Activated CD8-positive, alpha-beta memory T cell treated with anti-CD3 and anti-CD28 coated beads, Interleukin-2, amount 10 ng/mL, durations not matched to agents 7 days and 5 days (primary cell): ENCODE data around the gene PUS1. TPM values are rescaled to one million over a fixed set of nuclear protein-coding genes. Genes with fewer than 3 reads are reported as not detected.
A peak's percentile ranks its signal among the peaks of the same experiment; 100 is the strongest.
"Not testable (repeated sequence)": the region's sequence is repeated elsewhere in the genome, so short reads cannot be mapped to it uniquely, and the experiment has no call there.

Experiments used
- ATAC-seq: fragments of 150-1000 bp; cut with Tn5 transposase; one replicate; pipeline ENCODE4 v1.10.0; 2021; ENCODE audit warnings: moderate library complexity
- CTCF ChIA-PET: fragments of 350-600 bp; sonication (Branson Sonifier 250); formaldehyde crosslinking; loops from one replicate; lab custom pipeline; 2021; ENCODE audit warnings: antibody characterized with exemption; lab: Charles Lee
- DNase-seq: peaks from one replicate; pipeline ENCODE4 v3.0.0-alpha.2; 2020
- H3K27ac Mint-ChIP-seq: one replicate; pipeline ENCODE4 v1.8.0; 2021; ENCODE audit warnings: mild to moderate bottlenecking, mixed read lengths
- H3K27me3 Mint-ChIP-seq: one replicate; pipeline ENCODE4 v1.8.0; 2021; ENCODE audit warnings: mixed read lengths
- H3K36me3 Mint-ChIP-seq: one replicate; pipeline ENCODE4 v1.8.0; 2021; ENCODE audit warnings: mild to moderate bottlenecking, mixed read lengths
- H3K4me1 Mint-ChIP-seq: one replicate; pipeline ENCODE4 v1.8.0; 2021; ENCODE audit warnings: mixed read lengths
- H3K4me3 Mint-ChIP-seq: one replicate; pipeline ENCODE4 v1.8.0; 2021; ENCODE audit warnings: mild to moderate bottlenecking, moderate library complexity, mixed read lengths
- H3K9me3 Mint-ChIP-seq: one replicate; pipeline ENCODE4 v1.8.0; 2022; ENCODE audit warnings: low read depth, mixed read lengths
- total RNA-seq, 2 experiments: library from RNA; stranded (reverse); gene quantifications; one replicate each; pipeline ENCODE4 v1.2.3, GENCODE V29; 2021

Gene PUS1
- 10 to 100 TPM; 64.2 to 69.3 TPM for total RNA-seq

DNA sequence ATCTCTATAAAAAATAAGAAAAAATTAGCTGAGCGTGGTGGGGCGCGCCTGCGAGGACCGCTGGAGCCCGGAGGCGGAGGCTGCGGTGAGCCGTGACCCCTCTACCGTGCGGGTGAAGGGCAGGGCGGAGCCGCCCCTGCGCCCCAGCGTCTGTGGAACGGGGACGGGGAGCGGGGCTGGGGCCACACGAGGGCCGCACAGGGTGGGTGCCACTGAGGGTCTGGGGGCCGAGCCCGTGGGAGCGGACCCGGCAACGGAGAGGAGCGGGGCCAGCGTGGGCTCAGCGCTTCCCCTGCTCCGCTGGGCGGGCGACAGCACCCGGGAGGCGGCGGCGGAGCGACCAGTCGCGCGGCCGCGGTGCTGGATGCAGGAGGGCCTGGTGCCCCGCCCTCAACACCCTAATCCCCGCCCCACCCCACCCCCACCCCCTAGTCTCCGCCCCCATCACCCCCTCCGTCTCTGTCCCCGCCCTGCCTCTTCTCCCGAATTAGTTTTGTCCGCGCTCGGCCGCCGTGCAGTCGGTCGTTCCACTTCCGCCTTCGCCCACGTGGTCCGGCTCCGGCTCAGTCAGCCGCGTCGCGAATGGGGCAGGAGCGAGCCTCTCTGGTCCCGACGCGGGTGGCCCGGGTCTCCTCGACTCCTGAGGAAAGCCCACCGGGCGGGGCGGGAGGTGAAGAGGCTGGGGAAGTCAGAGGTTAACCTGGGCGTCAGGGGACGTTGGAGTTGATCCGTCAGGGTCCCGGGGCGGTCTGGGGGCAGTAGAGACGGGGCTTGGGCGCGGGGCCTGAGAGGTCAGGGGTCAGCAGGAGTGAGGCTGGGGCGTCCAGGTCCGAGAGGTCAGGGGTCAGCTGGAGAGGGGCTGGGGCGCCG is at the start of gene PUS1:
TSS of gene PUS1 (plus strand) at position 566 of the 870 bp plus-strand sequence. CDS start 447 bp downstream, outside the sequence.
- Mint-ChIP-seq H3K9me3 (no peaks in the 10 kb centered on the region), H3K27me3 (no peaks in the 10 kb centered on the region), H3K27ac (peak within 1 kb of the TSS; percentile 92), H3K4me3 (peak within 1 kb of the TSS; percentile 83), H3K36me3 (peaks cover 21% of the 10 kb centered on the region), H3K4me1 (peaks cover 28% of the 10 kb centered on the region)
- CTCF ChIA-PET = interaction anchor here (1.2 to 1.4 kb wide), 2 partner anchors 20 to 93 kb away, joined by 3 to 7 read pairs; partner anchors contain the start of gene EP400
- peak; percentile 84 for ATAC-seq
- DNase-seq = peak; percentile 96

DNA sequence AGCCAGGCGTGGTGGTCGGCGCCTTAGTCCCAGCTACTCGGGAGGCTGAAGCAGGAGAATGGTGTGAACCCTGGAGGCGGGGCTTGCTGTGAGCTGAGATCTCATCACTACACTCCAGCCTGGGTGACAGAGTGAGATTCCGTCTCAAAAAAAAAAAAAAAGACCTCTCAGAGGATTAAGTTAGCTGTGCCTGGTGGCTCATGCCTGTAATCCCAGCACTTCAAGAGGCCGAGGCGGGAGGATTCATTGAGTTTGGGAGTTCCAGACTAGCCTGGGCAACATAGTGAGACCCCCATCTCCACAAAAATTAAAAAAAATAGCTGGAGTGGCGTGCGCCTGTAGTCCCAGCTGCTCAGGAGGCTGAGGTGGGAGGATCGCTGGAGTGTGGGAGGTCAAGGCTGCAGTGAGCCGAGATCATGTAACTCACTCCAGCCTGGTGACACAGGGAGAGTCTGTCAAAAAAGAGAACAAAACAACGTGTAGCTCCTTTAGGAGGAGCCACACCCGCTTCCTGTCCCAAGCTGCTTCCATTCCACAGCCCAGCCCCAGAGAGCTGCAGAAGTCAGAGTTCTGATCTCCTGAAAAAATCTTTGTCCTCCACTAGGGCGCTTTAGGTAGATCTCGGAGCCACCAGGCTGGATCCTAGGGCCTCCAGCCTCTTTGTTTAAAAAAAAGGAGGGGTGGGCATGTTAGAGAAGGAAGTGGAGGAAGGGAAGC is 46.1 kb upstream of the PUS1 start:
- peaks cover 10% of the 10 kb centered on the region for H3K27me3 Mint-ChIP-seq
- ATAC-seq (no peak), DNase-seq (no peak)
- H3K36me3 Mint-ChIP-seq = no peaks in the 10 kb centered on the region
- no peaks in the 10 kb centered on the region for H3K4me1 Mint-ChIP-seq
- H3K9me3 Mint-ChIP-seq = peaks cover 5% of the 10 kb centered on the region
- H3K4me3 Mint-ChIP-seq = no peak overlapping the region
- H3K27ac Mint-ChIP-seq = no peak overlapping the region
- CTCF ChIA-PET = no interaction called here

DNA sequence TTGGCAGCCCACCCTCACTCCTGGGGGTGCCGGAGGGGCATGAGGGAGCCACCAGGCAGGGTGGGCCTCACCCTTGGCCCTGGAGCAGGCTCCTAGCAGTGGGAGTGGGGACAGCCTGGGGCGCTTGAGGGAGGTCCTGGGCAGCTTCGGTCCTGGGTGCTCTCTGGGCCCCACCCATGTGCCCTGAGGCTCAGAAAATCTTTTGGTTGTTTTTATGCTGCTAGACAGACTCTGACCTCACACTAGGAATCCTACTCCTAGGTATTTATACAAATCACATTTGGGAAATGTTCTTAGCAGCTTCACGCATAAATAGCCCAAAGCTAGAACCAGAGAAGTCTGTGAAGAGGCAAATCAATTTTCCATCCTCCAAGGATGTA is 45.6 kb upstream of the PUS1 start:
- Mint-ChIP-seq H3K36me3 (no peaks in the 10 kb centered on the region), H3K9me3 (peaks cover 5% of the 10 kb centered on the region), H3K4me1 (no peaks in the 10 kb centered on the region), H3K27me3 (peaks cover 8% of the 10 kb centered on the region), H3K27ac (no peak overlapping the region), H3K4me3 (no peak overlapping the region)
- CTCF ChIA-PET = no interaction called here
- no peak for ATAC-seq
- DNase-seq = no peak

DNA sequence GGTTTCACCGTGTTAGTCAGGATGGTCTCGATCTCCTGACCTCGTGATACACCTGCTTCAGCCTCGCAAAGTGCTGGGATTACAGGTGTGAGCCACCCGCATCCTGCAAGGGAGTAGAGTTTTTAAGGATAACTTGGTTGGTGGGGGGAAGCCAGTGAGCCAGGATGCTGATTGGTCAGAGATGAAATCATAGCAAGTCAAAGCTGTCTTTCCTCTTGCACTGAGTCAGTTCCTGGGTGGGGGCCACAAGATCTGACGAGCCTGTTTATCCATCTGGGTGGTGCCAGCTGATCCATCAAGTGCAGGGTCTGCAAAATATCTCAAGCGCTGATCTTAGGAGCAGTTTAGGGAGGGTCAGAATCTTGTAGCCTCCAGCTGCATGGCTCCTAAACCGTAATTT is 44.0 kb upstream of the PUS1 start:
- DNase-seq, H3K4me3 Mint-ChIP-seq, H3K36me3 Mint-ChIP-seq, CTCF ChIA-PET, H3K4me1 Mint-ChIP-seq, H3K27ac Mint-ChIP-seq, ATAC-seq, H3K9me3 Mint-ChIP-seq: not testable (repeated sequence)
- H3K27me3 Mint-ChIP-seq = peaks cover 13% of the 10 kb centered on the region

DNA sequence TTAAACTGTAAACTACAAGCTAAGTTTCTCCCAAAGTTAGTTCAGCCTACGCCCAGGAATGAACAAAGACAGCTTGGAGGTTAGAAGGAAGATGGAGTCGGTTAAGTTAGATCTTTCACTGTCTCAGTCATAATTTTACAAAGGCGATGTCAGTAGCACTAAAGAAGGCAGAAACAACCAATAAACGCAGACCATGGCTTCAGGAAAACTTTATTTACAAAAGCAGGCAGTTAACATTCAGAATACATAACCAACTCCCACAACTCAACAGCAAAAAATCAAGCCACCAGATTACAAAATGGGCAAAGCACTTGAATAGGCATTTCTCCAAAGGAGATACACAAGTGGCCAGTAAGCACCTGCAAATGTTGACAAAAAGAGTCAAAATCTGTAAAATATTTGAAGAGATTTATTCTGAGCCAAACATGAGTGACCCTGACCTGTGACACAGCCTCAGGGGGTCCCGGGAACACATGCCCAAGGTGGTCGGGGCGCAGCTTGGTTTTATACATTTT is 43.5 kb upstream of the PUS1 start:
- Mint-ChIP-seq H3K27me3 (peaks cover 13% of the 10 kb centered on the region), H3K9me3 (peaks cover 5% of the 10 kb centered on the region)
- CTCF ChIA-PET = no interaction called here

GRCh38 chr12:131891722-131892121 is 37.4 kb upstream of the PUS1 start:
- H3K4me3 Mint-ChIP-seq, H3K9me3 Mint-ChIP-seq, H3K27ac Mint-ChIP-seq, H3K4me1 Mint-ChIP-seq, CTCF ChIA-PET, ATAC-seq, H3K36me3 Mint-ChIP-seq, DNase-seq: not testable (repeated sequence)
- H3K27me3 Mint-ChIP-seq = peaks cover 13% of the 10 kb centered on the region

More for the DNA sequence above, 43.5 kb upstream of the PUS1 start:
- Mint-ChIP-seq H3K4me1 (no peaks in the 10 kb centered on the region), H3K27ac (no peak overlapping the region), H3K36me3 (no peaks in the 10 kb centered on the region), H3K4me3 (no peak overlapping the region)
- ATAC-seq (no peak), DNase-seq (no peak)

DNA sequence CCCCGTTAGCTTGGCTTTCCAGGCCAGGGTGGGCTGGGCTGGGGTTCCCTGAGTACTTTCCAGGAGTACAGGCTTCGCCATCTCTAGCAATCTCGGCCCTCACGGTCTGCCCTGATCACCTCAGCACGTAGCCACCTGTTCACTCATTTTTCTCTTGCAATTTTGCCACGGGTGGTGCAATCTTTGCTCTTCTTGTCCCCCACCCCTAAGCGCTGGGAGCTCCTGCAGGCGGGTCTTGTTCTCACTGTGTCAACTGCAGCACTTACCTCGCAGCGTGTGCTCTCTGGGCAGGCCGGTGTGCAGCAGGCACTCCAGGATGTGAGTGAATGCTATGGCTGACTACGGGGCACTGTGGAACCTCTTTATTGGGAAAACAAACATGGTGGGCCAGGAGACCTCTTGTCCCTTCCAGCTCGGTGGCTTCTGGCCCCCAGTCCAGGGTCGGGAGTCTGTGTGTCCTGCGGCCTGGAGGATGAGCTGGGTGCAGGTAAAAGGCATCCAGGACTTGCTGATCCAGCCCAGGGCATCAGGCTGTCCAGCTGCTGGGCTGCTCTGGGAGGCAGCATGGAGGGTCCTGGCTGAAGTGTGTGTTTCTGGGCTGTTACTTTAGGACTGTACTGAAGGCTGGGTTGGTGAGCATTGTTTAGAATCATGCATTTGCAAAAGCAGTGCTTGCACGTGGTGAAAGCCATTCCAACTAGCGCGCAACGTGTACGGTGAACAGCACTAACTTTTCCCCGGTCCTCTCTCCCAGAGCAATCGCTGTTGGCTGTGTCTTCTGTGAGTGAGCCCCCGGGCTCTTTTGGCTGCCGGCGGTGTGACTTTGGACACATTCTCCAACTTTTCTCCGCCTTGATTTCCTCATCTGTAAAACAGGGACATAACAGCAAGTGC is 36.1 kb upstream of the PUS1 start:
- Mint-ChIP-seq H3K9me3 (no peaks in the 10 kb centered on the region), H3K4me3 (peak overlapping the region; percentile 32), H3K36me3 (no peaks in the 10 kb centered on the region), H3K27ac (no peak overlapping the region), H3K4me1 (peaks cover 12% of the 10 kb centered on the region), H3K27me3 (peaks cover 13% of the 10 kb centered on the region)
- no peak for DNase-seq
- ATAC-seq = no peak
- CTCF ChIA-PET = no interaction called here

- Mint-ChIP-seq H3K9me3 (no peaks in the 10 kb centered on the region), H3K27me3 (peaks cover 9% of the 10 kb centered on the region), H3K36me3 (no peaks in the 10 kb centered on the region), H3K4me3 (peak overlapping the region; percentile 32), H3K4me1 (peaks cover 12% of the 10 kb centered on the region), H3K27ac (no peak overlapping the region)
- no peak for ATAC-seq
- CTCF ChIA-PET = no interaction called here
- DNase-seq = no peak
These were observed 35.3 kb upstream of the PUS1 start for GRCh38 chr12:131893605-131894312.

GRCh38 chr12:131894313-131894860 is 34.7 kb upstream of the PUS1 start, which contains the start of gene ULK1:
TSS of gene ULK1 (plus strand) at chr12:131894622. CDS start at chr12:131895002, 380 bp downstream.
- H3K27ac Mint-ChIP-seq = peak within 1 kb of the TSS; percentile 70
- DNase-seq = peak; percentile 93
- no peaks in the 10 kb centered on the region for H3K36me3 Mint-ChIP-seq
- peaks cover 3% of the 10 kb centered on the region for H3K27me3 Mint-ChIP-seq
- peak; percentile 87 for ATAC-seq
- peak within 1 kb of the TSS; percentile 75 for H3K4me3 Mint-ChIP-seq
- H3K4me1 Mint-ChIP-seq = peaks cover 12% of the 10 kb centered on the region
- CTCF ChIA-PET = no interaction called here
- no peaks in the 10 kb centered on the region for H3K9me3 Mint-ChIP-seq

- DNase-seq = no peak
- peak overlapping the region; percentile 70 for H3K27ac Mint-ChIP-seq
- CTCF ChIA-PET = no interaction called here
- no peaks in the 10 kb centered on the region for H3K9me3 Mint-ChIP-seq
- H3K27me3 Mint-ChIP-seq = no peaks in the 10 kb centered on the region
- peaks cover 12% of the 10 kb centered on the region for H3K4me1 Mint-ChIP-seq
- no peak for ATAC-seq
- peak overlapping the region; percentile 75 for H3K4me3 Mint-ChIP-seq
- no peaks in the 10 kb centered on the region for H3K36me3 Mint-ChIP-seq
These were observed 34.0 kb upstream of the PUS1 start for GRCh38 chr12:131894981-131895639.

GRCh38 chr12:131895640-131896079 is 33.4 kb upstream of the PUS1 start:
- H3K36me3 Mint-ChIP-seq = no peaks in the 10 kb centered on the region
- CTCF ChIA-PET = no interaction called here
- no peaks in the 10 kb centered on the region for H3K27me3 Mint-ChIP-seq
- DNase-seq (no peak), ATAC-seq (no peak)
- no peaks in the 10 kb centered on the region for H3K9me3 Mint-ChIP-seq
- H3K4me1 Mint-ChIP-seq = peaks cover 12% of the 10 kb centered on the region
- peak overlapping the region; percentile 75 for H3K4me3 Mint-ChIP-seq
- H3K27ac Mint-ChIP-seq = peak overlapping the region; percentile 70
